Adrenal gland (tissue), 5 donors: ENCODE results near the gene RAMAC.

ENCODE experiments used
- POLR2A ChIP-seq, 2 donors: fragments of 450-650 bp; IDR thresholded peaks; one replicate each; pipeline ENCODE4 v1.6.1; 2017; ENCODE audit warnings: antibody characterized with exemption in 2 of 2, mild to moderate bottlenecking in 2 of 2, moderate library complexity in 1 of 2
- TF ChIP-seq, protein P1 (sequence below), 6 experiments: fragments of 450-650 bp in 4 of 6; fragments of 200-600 bp in 2 of 6; sonication (generic) in 1 of 6; IDR thresholded peaks; 1 replicate in 5 of 6; 2 replicates in 1 of 6; pipeline versions ENCODE4 v1.5.1 to v1.8.0; 2016 to 2021; ENCODE audit warnings: antibody characterized with exemption in 6 of 6, mild to moderate bottlenecking in 2 of 6, moderate library complexity in 1 of 6
- donor health status: DM: no; HTN: no; CAD: no.

DNA sequence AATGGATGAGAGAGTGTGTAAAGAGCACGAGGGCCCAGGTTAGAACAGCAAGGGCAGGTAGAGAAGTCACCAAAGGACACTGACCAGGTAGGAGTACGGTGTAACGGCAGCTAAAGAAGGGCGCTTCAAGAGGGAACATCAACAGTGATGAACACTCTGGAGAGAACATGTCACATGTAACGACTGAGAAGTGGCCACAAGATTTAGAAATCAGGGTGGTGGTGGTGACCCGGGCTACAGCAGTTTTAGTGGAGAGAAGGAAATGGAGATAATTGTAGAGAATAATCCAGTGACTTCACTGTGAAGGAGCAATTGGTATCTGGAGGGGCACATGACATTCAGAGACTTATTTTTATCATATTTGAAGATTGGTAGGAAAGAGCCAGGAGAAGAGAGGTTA lies 26.6 kb downstream of the RAMAC start:
- TF ChIP-seq, protein P1, sequence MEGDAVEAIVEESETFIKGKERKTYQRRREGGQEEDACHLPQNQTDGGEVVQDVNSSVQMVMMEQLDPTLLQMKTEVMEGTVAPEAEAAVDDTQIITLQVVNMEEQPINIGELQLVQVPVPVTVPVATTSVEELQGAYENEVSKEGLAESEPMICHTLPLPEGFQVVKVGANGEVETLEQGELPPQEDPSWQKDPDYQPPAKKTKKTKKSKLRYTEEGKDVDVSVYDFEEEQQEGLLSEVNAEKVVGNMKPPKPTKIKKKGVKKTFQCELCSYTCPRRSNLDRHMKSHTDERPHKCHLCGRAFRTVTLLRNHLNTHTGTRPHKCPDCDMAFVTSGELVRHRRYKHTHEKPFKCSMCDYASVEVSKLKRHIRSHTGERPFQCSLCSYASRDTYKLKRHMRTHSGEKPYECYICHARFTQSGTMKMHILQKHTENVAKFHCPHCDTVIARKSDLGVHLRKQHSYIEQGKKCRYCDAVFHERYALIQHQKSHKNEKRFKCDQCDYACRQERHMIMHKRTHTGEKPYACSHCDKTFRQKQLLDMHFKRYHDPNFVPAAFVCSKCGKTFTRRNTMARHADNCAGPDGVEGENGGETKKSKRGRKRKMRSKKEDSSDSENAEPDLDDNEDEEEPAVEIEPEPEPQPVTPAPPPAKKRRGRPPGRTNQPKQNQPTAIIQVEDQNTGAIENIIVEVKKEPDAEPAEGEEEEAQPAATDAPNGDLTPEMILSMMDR (IDR thresholded peaks at IDR 0.05), result no peak
- TF ChIP-seq POLR2A (IDR thresholded peaks at IDR 0.05), result no peak
